ENCODE measurements around the gene ZNF443.
A peak's percentile ranks its signal among the peaks of the same experiment; 100 is the strongest.
"Not testable (repeated sequence)": the region's sequence is repeated elsewhere in the genome, so short reads cannot be mapped to it uniquely, and the experiment has no call there.

The ZNF443 gene

DNA sequence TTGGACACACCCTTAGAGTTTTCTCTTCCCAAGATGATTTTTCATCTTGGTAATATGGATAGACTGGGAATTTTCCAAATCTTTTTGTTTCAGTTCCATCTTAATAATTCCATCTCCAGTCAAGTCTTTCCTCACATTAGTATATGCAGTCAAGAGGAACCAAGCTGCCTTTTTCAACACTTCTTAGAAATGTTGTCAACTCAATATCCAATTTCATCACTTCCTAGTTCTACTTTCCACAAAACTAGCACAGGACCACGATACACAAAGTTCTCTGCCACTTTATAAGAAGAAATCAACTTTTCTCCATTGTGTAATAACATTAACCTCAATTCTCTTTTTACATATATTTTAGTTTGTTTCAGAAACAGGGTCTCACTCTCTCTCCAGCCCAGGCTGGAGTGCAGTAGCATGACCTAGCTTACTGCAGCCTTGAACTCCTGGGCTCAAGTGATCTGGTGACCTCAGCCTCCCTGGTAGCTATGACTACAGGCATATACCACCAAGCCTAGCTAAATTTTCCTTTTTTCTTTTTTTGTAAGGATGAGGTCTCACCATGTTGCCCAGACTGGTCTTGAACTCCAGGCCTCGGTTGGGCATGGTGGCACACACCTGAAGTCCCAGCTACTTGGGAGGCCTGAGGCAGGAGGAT lies 15.5 kb downstream of the ZNF443 start:
- DNase-seq (ENCODE audit: low read depth in 1 of 2, low spot score in 1 of 2), result no peak

DNA sequence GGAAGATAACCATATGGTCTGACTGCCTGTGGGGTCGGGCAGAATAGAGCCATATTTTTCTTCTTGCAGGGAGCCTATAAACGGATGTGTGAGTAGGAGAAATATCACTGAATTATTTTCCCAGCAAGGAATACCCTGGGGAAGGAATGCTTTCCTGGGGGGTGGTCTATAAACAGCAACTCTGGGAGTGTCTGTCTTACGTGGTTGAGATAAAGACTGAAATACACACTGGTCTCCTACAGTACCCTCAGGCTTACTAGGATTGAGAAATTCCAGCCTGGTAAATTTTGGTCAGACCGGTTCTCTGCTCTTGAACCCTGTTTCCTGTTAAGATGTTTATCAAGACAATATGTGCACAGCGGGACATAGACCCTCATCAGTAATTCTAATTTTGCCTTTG lies 23.5 kb downstream of the ZNF443 start:
- not testable (repeated sequence) for DNase-seq (ENCODE audit: low read depth in 1 of 2, low spot score in 1 of 2)

DNA sequence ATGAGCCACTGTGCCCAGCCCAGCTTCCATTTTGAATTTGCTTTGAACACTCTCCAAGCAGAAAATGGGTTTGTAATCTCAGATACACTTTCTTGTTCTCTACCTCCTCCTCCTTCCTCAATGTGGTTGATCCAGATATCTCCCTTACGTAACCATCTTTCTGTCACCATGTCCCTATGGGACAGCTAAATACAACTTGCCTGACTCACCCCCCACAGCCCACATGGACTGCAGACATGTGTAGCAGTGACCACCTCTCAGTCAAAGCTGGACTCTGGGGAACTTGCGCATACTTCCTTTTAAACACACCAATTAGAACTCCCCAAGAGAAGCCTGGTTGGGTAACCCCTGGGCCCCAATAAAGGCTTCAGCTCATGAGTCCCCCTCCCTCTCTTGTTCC lies 28.9 kb downstream of the ZNF443 start:
- DNase-seq (ENCODE audit: low read depth in 1 of 2, low spot score in 1 of 2), result no peak

- DNase-seq (ENCODE audit: low read depth in 1 of 2, low spot score in 1 of 2), result peak; percentile 59 to 70
Measured at GRCh38 chr19:12400633-12401502, 40.0 kb downstream of the ZNF443 start, which contains the start of gene ZNF799. Gene ZNF799 (minus strand): TSS chr19:12401271. CDS start chr19:12401070, 201 bp downstream.

- DNase-seq (ENCODE audit: low read depth in 1 of 2, low spot score in 1 of 2), result not testable (repeated sequence)
Measured at GRCh38 chr19:12399901-12400632, 40.8 kb downstream of the ZNF443 start.

GRCh38 chr19:12391148-12391547 lies 49.7 kb downstream of the ZNF443 start:
- DNase-seq (ENCODE audit: low read depth in 1 of 2, low spot score in 1 of 2), result not testable (repeated sequence)

DNA sequence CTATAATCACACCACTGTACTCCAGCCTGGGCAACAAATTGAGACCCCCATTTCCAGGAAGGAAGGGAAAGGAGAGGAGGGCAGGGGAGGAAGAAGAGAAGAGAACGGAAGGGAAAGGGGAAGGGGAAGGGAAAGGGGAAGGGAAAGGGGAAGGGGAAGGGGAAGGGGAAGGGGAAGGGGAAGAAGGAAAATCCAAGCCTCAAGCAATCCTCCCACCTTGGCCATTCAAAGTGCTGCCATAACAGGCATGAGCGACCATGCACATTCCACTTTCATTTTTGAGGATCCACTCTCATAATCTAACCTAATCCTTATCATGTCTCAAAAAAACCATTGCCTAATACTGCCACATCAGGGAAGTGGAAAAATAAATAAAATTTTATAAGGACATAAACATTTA lies 54.5 kb downstream of the ZNF443 start:
- not testable (repeated sequence) for DNase-seq (ENCODE audit: low read depth in 1 of 2, low spot score in 1 of 2)

DNA sequence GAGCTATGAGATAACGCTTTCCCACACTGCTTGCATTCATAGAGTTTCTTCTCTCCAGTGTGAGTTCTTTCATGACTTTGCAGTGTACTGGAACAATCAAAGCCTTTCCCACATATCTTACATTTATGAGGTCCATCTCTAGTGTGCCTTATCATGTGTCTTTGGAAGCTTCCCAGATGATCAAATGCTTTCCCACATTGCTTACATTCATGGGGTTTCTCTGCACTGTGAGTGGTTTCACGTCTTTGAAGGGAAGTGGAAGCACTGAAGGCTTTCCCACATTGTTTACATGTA lies 60.4 kb downstream of the ZNF443 start:
- DNase-seq (ENCODE audit: low read depth in 1 of 2, low spot score in 1 of 2), result no peak

DNA sequence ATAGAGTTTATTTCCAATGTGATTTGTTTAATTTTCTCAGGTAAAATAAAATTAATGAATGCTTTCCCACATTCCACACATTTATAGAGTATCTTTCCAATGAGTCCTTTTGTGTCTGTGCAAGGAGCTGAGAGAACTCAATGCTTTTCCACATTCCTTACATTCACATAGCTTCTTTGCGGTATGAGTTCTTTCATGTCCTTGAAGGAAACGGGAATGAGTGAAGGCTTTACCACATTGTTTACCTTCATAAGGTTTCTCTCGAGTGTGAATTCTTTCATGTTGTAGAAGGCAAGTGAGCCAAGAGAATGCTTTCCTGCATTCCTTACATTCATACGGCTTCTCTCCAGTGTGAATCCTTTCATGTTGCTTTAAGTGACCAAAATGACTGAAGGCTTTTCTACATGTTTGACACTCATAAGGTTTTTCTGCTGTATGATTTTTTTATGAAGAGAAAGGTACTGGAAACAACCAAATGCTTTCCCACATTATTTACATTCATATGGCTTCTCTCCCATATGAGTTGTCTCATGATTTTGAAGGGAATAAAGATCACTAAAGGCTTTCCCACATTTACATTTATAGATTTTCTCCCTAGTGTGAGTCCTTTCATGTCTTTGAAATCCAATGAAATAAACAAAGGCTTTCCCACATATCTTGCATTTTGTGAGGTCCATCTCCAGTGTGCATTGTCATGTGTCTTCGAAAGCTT lies 60.9 kb downstream of the ZNF443 start:
- DNase-seq (ENCODE audit: low read depth in 1 of 2, low spot score in 1 of 2), result no peak
